Measurements from ENCODE around the gene GRK5. TPM values are rescaled to one million over a fixed set of nuclear protein-coding genes. Genes with fewer than 3 reads are reported as not detected.

Gene GRK5
- total RNA-seq, 1 experiment from 2014 or later, result 1.2 TPM

- H3K9ac ChIP-seq (ENCODE audit: extremely low read depth, insufficient read length, low read length), result no peak overlapping the region
- H3K18ac ChIP-seq (ENCODE audit: insufficient read length, low read depth, low read length), result no peak overlapping the region
- no peak overlapping the region for H2AK5ac ChIP-seq (ENCODE audit: insufficient read length, low read length)
- H3K56ac ChIP-seq (ENCODE audit: insufficient read length, low read depth, low read length), result no peak overlapping the region
- H3K79me2 ChIP-seq (ENCODE audit: insufficient read depth, low read length), result no peaks in the 10 kb centered on the region
- H3K4me2 ChIP-seq (ENCODE audit: insufficient read depth, insufficient read length, low read length), result no peak overlapping the region
- no peak overlapping the region for H3K14ac ChIP-seq (ENCODE audit: insufficient read depth, low read length)
- no peaks in the 10 kb centered on the region for H3K79me1 ChIP-seq (ENCODE audit: insufficient read depth, low read depth, low read length, poor library complexity, severe bottlenecking)
- no peak overlapping the region for H2BK120ac ChIP-seq (ENCODE audit: low read depth, low read length, poor library complexity, severe bottlenecking)
- H4K5ac ChIP-seq (ENCODE audit: insufficient read length, low read depth, low read length), result no peak overlapping the region
- no peak overlapping the region for H3K4ac ChIP-seq (ENCODE audit: low read depth, low read length)
- no peak overlapping the region for H3K27ac ChIP-seq (ENCODE audit: insufficient read length, low read depth, low read length)
- no peak overlapping the region for H2BK20ac ChIP-seq (ENCODE audit: low read depth, low read length, poor library complexity, severe bottlenecking)
- H2BK12ac ChIP-seq (ENCODE audit: insufficient read length, low read depth, low read length), result no peak overlapping the region
- H2BK15ac ChIP-seq (ENCODE audit: low read depth, low read length), result no peak overlapping the region
- H3K23ac ChIP-seq (ENCODE audit: insufficient read length, low read depth, low read length), result no peak overlapping the region
- H3K9me3 ChIP-seq (ENCODE audit: control insufficient read depth, low read depth, low read length), result no peaks in the 10 kb centered on the region
- no peak overlapping the region for H2AFZ ChIP-seq (ENCODE audit: low read length)
- peaks cover 1% of the 10 kb centered on the region; the same call in 1 of the 2 replicates for H3K27me3 ChIP-seq (ENCODE audit: insufficient read depth, low read length)
- no peak for DNase-seq
- no peaks in the 10 kb centered on the region for H4K20me1 ChIP-seq (ENCODE audit: control insufficient read depth, insufficient read depth, insufficient read length)
- H4K91ac ChIP-seq (ENCODE audit: insufficient read length, low read depth, low read length), result no peak overlapping the region
- Mint-ChIP-seq H3K27me3 (ENCODE audit: low read depth) (peaks cover 28% of the 10 kb centered on the region), H3K36me3 (ENCODE audit: insufficient read depth in 1 of 3, low read depth in 3 of 3) (no peaks in the 10 kb centered on the region), H3K4me1 (peaks cover 13 to 20% of the 10 kb centered on the region in 2 experiments), H3K27ac (no peak overlapping the region), H3K9me3 (no peaks in the 10 kb centered on the region), H3K4me3 (no peak overlapping the region)
- no peak overlapping the region for H3T11ph ChIP-seq (ENCODE audit: low read length)
- H3K4me1 ChIP-seq (ENCODE audit: insufficient read depth, low read length), result peaks cover 4% of the 10 kb centered on the region; the same call in 1 of the 2 replicates
- no peak overlapping the region for H4K8ac ChIP-seq (replicated peaks; ENCODE audit: insufficient read length, low read depth, low read length)
- no peak for TF ChIP-seq CTCF (conservative IDR thresholded peaks at IDR 0.05)
- H3K23me2 ChIP-seq (ENCODE audit: insufficient read length, low read depth, low read length, poor library complexity, severe bottlenecking), result no peaks in the 10 kb centered on the region
- no peak overlapping the region for H2BK5ac ChIP-seq (ENCODE audit: insufficient read length, low read length)
These were observed 40.2 kb downstream of the GRK5 start for GRCh38 chr10:119247550-119247894.

Data from H9 (cell line).